Measurements from ENCODE around the gene COX19.
"Not testable (repeated sequence)": the region's sequence is repeated elsewhere in the genome, so short reads cannot be mapped to it uniquely, and the experiment has no call there.

The COX19 gene

DNA sequence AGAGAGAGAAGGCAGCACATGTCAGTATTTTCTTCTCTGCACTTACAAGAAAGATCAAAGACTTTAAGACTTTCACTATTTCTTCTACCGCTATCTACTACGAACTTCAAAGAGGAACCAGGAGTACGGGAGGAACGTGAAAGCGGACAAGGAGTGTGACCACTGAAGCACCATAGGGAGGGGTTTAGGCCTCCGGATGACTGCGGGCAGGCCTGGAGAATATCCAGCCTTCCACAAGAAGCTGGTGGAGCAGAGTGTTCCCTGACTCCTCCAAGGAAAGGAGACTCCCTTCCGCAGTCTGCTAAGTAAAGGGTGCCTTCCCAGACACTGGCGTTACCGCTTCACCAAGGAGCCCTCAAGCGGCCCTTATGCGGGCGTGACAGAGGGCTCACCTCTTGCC, 14.4 kb downstream of the COX19 start:
- not testable (repeated sequence) for DNase-seq (ENCODE audit: low read depth)

GRCh38 chr7:960269-960871, 15.0 kb downstream of the COX19 start:
- no peak for DNase-seq (ENCODE audit: low read depth)

GRCh38 chr7:959740-960139, 15.6 kb downstream of the COX19 start:
- not testable (repeated sequence) for DNase-seq (ENCODE audit: low read depth)

GRCh38 chr7:959271-959670, 16.1 kb downstream of the COX19 start:
- no peak for DNase-seq (ENCODE audit: low read depth)

DNA sequence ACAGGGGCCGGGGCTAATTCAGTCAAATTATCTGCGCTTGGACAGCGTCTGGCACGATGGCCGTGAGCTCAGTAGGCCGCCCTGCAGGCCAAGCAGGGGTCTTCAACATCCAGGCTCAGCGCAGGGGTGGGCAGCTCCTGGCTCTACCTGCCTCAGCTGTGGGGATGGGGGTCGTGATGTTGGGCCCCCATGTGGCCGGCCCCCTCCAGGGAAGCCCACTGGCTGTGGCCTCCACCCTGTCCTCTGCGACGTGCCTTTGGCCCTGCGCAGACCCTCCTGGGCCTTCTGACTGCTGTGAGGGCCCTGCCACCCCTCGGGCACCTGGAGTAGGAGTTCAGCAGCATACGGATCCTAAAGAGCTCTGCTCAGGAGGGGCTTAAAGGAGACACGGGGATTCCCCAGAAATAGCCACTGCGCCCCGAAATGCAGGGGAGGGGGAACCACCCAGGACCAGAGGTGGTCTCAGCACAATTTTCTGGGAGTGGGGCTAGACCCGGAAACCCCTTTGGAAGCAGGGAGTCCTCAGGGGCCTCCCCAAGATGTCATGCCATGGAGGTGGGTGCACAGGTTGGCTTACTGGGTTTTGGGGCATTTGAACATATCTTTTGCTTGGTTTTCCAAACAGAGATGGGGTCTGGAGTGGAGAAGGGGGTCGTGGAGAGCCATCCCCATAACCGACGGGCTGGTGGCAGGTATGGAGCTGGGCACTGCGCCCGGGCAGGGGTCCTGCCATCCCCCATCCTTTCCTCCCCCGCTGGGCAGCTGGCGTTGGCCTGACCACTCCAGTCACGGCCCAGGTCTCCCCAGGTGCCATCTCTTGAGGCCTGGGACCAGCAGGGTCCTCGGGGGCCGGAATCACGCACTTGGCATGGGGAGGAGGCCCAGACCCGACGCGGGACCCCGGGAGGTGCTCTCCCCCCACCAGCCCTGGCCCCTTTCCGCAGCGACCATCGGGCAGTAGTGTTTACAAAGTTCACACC, 16.8 kb downstream of the COX19 start:
- DNase-seq (ENCODE audit: low read depth): no peak

DNA sequence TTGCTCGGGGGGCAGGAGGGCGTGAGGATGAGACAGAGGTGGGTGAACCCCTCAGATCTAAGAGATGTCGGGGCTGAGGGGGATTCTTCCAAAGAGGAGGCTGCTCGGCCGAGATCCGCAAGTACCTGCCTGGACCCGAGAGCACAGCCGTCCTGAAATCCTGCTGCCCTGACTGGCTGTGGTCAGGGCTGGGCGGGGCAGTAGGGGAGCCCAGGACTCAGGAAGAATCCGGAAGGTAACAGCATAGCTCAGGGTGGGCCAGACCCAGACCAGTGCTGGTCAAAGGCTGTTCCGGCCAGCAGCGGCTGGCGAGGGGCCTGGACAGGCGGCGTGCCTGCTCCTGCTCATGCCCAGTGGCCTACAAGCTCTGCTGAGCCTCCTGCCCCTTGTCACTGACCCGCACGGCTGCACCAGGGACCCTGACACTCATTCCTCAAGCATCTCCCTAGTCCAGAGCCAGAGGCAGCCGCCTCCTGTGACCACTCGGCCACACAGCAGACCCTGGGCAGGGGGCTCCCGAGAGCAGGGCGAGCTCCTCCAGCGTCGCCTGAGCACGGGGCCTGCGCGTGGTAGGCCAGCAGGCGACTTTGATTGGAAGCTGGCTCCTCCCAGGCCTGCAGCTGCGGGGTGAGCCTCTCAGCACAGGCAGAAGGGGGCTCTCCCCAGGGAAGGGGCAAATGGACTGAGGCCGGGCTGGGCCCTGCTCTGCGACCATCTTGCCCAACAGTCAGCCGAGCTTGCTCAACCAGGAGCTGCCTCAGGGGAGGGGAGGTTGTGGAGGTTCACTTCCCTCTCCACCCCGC, 17.7 kb downstream of the COX19 start:
- DNase-seq (ENCODE audit: low read depth): no peak

DNA sequence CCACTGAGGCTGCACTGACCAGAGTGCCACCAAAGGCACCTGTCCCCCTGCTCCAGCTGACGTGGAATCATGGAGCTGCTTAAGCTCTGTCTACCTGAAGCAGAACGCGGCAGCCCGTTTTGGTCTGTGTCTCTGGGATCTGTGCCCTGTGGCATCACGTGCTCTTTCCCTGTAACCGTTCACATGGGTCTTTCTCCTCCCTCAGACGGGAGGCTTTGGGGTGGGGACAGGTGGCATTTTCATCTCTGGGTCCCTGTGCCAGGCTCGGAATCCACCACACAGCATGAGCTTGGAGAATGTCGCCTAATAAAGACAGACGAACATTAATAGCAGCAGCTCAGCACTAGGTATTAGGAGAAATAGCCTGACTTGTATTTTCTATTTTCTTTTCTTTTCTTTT, 19.3 kb downstream of the COX19 start:
- no peak for DNase-seq (ENCODE audit: low read depth)

- peak; percentile 42 for DNase-seq (ENCODE audit: low read depth)
These were observed 20.8 kb downstream of the COX19 start, which contains the start of gene ADAP1 for GRCh38 chr7:954330-955238. ADAP1 (minus strand) TSS chr7:954680; CDS start chr7:954477, 203 bp downstream.

- no peak for DNase-seq (ENCODE audit: low read depth)
These were observed 21.6 kb downstream of the COX19 start for GRCh38 chr7:953547-954327.

DNA sequence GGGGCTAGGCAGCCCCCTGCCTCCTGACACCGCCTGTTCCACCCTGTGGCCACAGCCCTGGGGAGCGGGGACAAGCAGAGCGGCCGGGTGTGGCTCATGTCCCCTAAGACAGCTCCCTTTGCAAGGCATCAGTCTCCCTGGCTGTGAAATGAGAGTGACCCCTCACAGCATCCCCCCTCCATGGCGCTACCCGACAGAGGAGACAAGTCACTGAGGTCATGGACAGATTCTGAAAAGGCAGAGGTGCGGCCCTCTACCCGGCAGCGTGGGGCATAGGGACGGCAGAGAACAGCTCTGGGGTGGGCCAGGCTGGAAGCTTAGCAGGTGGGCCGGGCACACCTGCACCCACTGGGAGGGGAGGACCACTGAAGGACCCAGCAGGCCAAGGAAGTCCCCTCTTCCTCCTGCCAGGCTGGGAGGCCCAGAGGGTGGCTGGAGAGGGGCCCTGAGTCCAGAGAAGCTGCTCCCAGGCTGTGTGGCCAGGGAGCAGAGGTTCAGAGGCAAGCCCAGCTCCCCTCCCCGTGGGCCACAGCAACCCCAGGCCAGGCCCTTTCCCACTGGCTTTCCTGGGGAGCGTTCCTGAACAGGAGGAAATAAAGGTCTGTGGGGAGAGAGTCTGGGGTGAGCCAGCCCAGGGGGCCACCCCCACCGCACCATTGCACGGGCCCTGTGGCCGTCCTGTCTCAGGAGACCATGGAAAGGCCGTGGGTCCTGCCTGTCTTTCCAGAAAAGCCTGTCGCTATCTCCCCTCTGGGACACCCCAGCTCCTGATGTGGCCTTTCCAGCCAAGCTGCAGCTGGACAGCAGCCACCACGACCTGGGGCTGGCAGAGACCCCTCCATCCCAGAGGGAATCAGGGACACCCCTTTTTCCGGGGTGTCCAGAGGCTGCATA, 22.6 kb downstream of the COX19 start:
- no peak for DNase-seq (ENCODE audit: low read depth)

GRCh38 chr7:951881-952547, 23.3 kb downstream of the COX19 start:
- DNase-seq (ENCODE audit: low read depth): no peak

DNA sequence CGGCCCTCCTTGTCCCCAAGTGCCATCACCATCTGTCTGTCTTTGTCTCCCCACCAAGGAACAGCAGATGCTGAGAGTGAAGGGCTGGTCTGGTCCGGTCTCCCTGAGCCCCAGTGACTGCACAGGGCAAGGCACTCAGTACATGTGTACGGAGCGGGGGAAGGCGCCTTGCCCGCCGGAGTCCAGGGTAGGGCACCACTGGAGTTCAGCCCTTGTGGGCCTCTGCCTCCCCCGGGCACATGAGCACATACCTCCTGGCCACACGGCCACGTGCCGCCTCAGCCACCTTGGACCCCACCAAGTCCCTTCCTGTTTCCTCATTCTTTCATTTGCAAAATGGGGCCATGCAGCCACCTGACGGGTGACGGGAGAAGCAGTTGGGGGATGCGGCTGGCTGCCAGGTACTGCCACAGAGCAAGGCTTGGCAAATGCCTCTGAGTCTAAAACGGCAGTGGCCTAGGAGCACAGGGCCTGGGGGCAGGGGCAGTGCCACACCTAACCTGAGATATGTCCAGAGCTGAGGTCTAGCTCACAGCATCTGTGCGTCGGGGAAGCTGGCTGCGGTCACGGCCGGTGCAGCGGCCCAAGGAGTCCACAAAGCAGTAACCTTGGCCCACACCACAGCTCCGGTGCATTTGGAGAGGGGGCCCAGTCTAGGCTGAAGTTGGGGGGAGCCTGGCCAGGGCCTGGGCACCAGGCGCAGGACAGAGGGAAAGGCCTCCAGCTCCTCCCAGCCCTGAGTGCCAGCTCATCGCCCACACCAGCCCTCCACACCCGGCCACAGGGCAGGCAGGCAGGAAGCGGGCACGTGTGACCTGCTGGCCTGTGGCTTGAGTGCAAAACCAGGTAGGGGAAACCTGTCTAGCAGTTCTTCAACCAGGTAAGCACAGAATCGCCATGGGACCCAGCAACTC, 26.1 kb downstream of the COX19 start:
- no peak for DNase-seq (ENCODE audit: low read depth)

DNA sequence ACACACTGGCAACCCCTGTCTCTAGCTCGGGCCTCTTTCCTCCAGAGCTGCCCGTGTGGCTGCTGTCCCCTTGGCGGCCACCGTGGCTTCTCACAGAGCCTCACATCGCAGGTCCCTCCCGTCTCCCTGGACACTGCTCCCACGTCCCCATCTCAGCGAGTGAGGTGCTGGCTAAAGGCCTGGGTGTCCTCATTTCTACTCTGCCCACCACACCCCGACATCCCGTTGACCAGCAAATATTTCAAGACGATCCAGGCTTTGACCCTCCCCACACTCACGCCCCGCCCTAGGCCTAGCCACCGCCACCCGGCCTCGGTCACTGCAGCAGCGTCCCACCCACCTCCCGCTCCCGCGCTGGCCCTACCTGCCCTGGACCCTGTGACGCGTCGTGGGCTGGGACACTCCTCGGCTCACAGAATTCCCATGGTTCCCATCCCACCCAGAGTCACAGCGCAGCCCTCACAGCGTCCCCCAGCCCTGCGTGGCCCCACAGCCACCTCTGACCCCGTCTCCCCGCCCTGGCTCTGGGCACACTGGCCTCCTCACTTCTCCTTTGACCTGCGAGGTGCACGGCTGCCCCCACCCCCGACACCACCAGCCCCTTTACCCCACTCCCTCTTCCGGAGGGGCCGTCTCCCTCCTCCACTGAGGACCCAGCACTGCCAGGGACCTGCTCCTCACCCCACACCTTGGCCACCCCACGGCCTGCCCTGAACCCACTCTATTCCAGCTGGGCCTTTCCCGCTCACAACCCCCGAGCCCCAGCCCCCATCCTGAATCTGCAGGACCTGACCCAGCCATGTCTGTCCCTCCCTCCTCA, 27.7 kb downstream of the COX19 start:
- no peak for DNase-seq (ENCODE audit: low read depth)

DNA sequence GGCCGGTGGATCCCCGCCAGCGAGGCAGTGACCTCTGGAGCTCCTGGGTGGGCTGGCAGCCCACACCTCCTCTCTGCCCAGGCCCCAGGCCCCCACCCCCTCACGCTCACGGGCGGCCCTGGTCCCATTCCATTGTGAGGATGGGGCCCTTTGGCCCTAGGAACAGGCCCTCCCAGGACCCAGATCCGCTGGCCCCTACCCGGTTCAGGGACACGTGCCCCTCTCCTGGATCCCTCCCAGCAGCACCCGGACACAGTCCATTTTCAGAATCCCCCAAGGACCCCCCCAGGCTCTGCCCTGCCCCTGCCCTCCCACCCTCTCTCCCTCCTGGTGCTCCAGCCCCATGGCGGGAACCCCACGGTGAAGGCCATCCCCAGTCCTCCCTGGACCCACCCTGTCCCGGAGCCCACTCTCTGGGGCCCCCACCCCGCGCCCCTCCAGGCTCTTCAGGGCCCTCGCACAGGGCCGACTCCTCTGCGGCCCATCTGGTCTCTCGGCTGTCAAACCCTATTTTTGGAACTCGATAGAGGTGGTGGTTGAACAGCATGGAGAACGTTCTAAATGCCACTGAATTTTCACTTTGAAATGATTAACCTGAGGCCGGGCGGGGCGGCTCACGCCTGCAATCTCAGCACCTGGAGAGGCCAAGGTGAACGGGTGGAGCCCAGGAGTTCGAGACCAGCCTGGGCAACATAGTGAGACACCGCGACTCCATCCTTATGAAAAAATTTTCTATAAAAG, 28.9 kb downstream of the COX19 start:
- DNase-seq (ENCODE audit: low read depth): no peak

DNA sequence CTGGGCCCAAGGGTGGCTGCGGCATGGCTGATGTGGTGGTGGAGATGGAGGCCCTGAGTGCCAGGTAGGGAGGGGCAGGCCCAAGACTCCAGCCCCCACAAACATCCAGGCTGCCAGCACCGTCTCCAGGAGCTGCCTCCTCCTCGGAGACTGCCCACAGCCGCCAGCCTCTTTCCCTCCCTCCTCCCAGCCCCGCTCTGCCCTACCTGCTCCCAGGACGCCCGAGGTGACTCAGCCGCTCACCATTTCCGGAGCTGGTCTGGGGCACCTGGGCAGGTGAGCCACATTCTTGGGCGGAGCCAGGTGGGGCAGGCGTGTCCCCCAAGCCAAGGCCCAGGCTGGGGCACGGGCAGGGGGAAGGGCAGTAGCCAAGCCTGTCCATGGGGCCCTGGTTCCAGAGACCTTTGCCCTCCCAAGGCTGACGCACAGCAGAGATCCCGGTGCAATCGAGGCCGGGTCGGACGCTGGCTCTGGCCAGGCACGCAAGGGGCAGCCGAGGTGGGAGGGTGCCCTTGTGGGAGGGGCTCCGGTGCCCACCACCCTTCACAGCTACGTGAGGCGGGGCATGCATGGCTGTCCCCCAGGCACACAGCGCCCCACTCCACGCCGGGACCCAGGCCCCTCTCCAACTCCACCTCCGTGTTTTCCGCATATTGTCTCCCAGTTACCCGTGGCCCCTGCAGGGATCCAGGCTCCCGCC, 29.6 kb downstream of the COX19 start:
- no peak for DNase-seq (ENCODE audit: low read depth)

GRCh38 chr7:945147-945555, 30.2 kb downstream of the COX19 start:
- no peak for DNase-seq (ENCODE audit: low read depth)
